Measurements from ENCODE around the gene DNAJC1.

Gene DNAJC1

GRCh38 chr10:21756707-21757106 is 246.8 kb downstream of the DNAJC1 start:
- Histone ChIP-seq H3K4me1 (no peaks in the 10 kb centered on the region), H3K9me3 (no peaks in the 10 kb centered on the region), H3K4me3 (ENCODE audit: low read depth, low read length) (no peak overlapping the region), H3K36me3 (no peaks in the 10 kb centered on the region; the same call in none of the 2 replicates), H3K27me3 (no peaks in the 10 kb centered on the region)
- TF ChIP-seq, protein P1, sequence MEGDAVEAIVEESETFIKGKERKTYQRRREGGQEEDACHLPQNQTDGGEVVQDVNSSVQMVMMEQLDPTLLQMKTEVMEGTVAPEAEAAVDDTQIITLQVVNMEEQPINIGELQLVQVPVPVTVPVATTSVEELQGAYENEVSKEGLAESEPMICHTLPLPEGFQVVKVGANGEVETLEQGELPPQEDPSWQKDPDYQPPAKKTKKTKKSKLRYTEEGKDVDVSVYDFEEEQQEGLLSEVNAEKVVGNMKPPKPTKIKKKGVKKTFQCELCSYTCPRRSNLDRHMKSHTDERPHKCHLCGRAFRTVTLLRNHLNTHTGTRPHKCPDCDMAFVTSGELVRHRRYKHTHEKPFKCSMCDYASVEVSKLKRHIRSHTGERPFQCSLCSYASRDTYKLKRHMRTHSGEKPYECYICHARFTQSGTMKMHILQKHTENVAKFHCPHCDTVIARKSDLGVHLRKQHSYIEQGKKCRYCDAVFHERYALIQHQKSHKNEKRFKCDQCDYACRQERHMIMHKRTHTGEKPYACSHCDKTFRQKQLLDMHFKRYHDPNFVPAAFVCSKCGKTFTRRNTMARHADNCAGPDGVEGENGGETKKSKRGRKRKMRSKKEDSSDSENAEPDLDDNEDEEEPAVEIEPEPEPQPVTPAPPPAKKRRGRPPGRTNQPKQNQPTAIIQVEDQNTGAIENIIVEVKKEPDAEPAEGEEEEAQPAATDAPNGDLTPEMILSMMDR (IDR thresholded peaks at IDR 0.05; ENCODE audit: low read depth, low read length), result no peak
- no peak for DNase-seq

DNA sequence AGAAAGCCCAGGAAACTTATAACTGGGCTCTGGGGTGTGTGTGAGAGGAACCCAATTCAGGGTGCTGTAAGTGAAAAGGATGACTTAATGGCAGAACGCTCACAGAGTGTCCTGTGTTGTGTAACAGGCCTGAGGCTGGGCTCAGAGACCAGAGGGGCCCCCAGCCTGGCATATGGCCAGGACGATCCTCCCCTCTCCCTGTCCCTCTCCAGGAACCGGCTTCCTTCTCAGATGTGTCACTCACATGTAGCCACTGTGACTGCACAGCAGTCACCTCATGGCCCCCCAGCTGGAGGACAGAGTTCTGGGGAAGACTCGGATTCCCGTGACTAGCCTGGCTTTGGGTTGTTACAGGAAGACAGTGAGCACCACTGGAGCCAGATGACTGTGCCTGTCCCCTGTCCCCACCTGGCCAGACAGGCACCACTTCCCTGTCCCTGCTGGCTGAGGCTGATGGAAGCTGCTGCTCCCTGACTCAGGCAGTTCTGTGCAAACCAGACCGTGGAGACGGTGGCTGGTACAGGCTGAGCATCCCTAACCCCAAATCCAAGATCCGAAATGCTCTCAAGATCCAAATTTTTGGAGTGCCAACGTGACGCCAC is 249.0 kb downstream of the DNAJC1 start:
- H3K4me3 ChIP-seq (ENCODE audit: low read depth, low read length), result no peak overlapping the region
- no peaks in the 10 kb centered on the region; the same call in none of the 2 replicates for H3K36me3 ChIP-seq
- TF ChIP-seq, protein P1 (IDR thresholded peaks at IDR 0.05; ENCODE audit: low read depth, low read length), result no peak
- peak; percentile 78 for DNase-seq
- no peaks in the 10 kb centered on the region for H3K27me3 ChIP-seq
- H3K4me1 ChIP-seq, result 0 out of 2 replicates have a peak, but pooled peaks cover 2% of the 10 kb centered on the region
- H3K9me3 ChIP-seq, result no peaks in the 10 kb centered on the region

DNA sequence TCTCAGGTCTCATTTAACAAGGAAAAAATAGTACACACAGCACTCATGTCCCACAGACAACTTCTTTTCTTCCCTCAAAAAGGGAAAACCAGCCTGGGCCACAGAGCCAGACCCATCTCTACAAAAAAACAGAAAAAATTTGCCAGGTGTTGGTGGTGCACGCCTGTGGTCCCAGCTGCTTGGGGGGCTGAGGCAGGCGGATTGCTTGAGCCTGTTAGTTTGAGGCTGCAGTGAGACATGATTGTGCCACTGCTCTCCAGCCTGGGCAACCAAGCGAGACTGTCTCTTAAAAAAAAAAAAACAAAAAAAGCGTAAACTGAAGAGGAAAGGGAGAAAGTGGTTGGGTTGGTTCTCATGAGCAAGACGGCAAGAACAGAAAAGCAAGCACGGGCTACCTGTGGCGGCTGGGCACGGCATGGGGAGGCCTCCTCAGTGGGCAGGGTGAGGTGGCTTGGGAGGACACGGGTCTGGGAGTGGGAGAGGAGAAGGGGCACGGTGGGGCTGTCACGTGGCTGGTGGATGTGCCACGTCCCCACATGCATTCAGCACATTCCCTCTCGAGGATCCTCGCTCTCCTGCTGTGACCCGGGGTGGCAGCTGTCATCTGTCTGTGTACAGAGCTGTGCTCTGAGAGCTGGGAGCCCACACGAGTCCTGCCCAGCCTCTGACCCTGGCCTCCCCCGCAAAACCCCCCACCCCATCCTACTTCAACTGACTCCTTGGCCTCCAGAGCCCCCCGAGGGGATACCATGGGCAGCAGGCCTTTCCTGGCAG is 249.8 kb downstream of the DNAJC1 start:
- no peak overlapping the region for H3K4me3 ChIP-seq (ENCODE audit: low read depth, low read length)
- H3K4me1 ChIP-seq, result 0 out of 2 replicates have a peak, but pooled peaks cover 2% of the 10 kb centered on the region
- no peaks in the 10 kb centered on the region for H3K27me3 ChIP-seq
- no peaks in the 10 kb centered on the region; the same call in none of the 2 replicates for H3K36me3 ChIP-seq
- no peak for DNase-seq
- no peaks in the 10 kb centered on the region for H3K9me3 ChIP-seq
- TF ChIP-seq, protein P1 (IDR thresholded peaks at IDR 0.05; ENCODE audit: low read depth, low read length), result no peak

GRCh38 chr10:21751341-21752310 is 251.9 kb downstream of the DNAJC1 start:
- no peak for DNase-seq
- H3K36me3 ChIP-seq, result no peaks in the 10 kb centered on the region; the same call in 1 of the 2 replicates
- TF ChIP-seq, protein P1 (IDR thresholded peaks at IDR 0.05; ENCODE audit: low read depth, low read length), result no peak

GRCh38 chr10:21750424-21750823 is 253.1 kb downstream of the DNAJC1 start:
- Histone ChIP-seq H3K4me1 (0 out of 2 replicates have a peak, but pooled peaks cover 2% of the 10 kb centered on the region), H3K27me3 (no peaks in the 10 kb centered on the region), H3K36me3 (no peaks in the 10 kb centered on the region; the same call in 1 of the 2 replicates), H3K9me3 (no peaks in the 10 kb centered on the region), H3K4me3 (ENCODE audit: low read depth, low read length) (no peak overlapping the region)
- no peak for DNase-seq
- TF ChIP-seq, protein P1 (IDR thresholded peaks at IDR 0.05; ENCODE audit: low read depth, low read length), result no peak

More at GRCh38 chr10:21751341-21752310, 251.9 kb downstream of the DNAJC1 start:
- no peaks in the 10 kb centered on the region for H3K27me3 ChIP-seq
- no peak overlapping the region for H3K4me3 ChIP-seq (ENCODE audit: low read depth, low read length)
- H3K4me1 ChIP-seq, result 0 out of 2 replicates have a peak, but pooled peaks cover 2% of the 10 kb centered on the region
- H3K9me3 ChIP-seq, result no peaks in the 10 kb centered on the region

Data from BE2C (cell line).